ENCODE results near the gene RBM23.

- TF ChIP-seq YY1 (IDR thresholded peaks at IDR 0.05; ENCODE audit: insufficient read depth, insufficient read length): no peak
- no peak for TF ChIP-seq SUZ12 (IDR thresholded peaks at IDR 0.05; ENCODE audit: extremely low read depth, insufficient read depth, insufficient read length)
Measured at GRCh38 chr14:22910916-22911315, 8.0 kb downstream of the RBM23 start.

Measured in NT2/D1 (cell line).